ENCODE results near the gene KRT24.
"Not testable (repeated sequence)": the region's sequence is repeated elsewhere in the genome, so short reads cannot be mapped to it uniquely, and the experiment has no call there.

KRT24 gene

GRCh38 chr17:40703652-40704051 is at the start of gene KRT24:
Gene KRT24 (minus strand): TSS chr17:40703752. CDS start chr17:40703693, 59 bp downstream.
- no peak for ATAC-seq

- no peak for ATAC-seq
These were observed 47.5 kb upstream of the KRT24 start for GRCh38 chr17:40751065-40751464.

GRCh38 chr17:40750391-40750790 is 46.8 kb upstream of the KRT24 start:
- no peak for ATAC-seq

GRCh38 chr17:40748666-40749065 is 45.1 kb upstream of the KRT24 start:
- ATAC-seq, result not testable (repeated sequence)

GRCh38 chr17:40738553-40738952 is 35.0 kb upstream of the KRT24 start:
- no peak for ATAC-seq

GRCh38 chr17:40735016-40735415 is 31.5 kb upstream of the KRT24 start:
- ATAC-seq, result no peak

- ATAC-seq, result no peak
These were observed 30.5 kb upstream of the KRT24 start for GRCh38 chr17:40734018-40734417.

GRCh38 chr17:40730970-40731369 is 27.4 kb upstream of the KRT24 start:
- ATAC-seq, result no peak

- ATAC-seq, result no peak
These were observed 24.1 kb upstream of the KRT24 start for GRCh38 chr17:40727447-40728231.

GRCh38 chr17:40726919-40727318 is 23.4 kb upstream of the KRT24 start:
- no peak for ATAC-seq

- ATAC-seq, result no peak
These were observed 21.1 kb upstream of the KRT24 start for GRCh38 chr17:40724656-40725055.

GRCh38 chr17:40722241-40722640 is 18.7 kb upstream of the KRT24 start:
- no peak for ATAC-seq

- ATAC-seq, result no peak
These were observed 17.3 kb upstream of the KRT24 start for GRCh38 chr17:40720899-40721298.

- ATAC-seq, result no peak
These were observed 15.4 kb upstream of the KRT24 start for GRCh38 chr17:40718930-40719329.

- ATAC-seq, result no peak
These were observed 14.2 kb upstream of the KRT24 start for GRCh38 chr17:40717776-40718175.

GRCh38 chr17:40714473-40714872 is 10.9 kb upstream of the KRT24 start:
- ATAC-seq, result no peak

- ATAC-seq, result no peak
These were observed 4.2 kb upstream of the KRT24 start for GRCh38 chr17:40707745-40708144.

GRCh38 chr17:40705584-40705983 is 2.0 kb upstream of the KRT24 start:
- no peak for ATAC-seq

GRCh38 chr17:40702271-40702670 is 1.3 kb downstream of the KRT24 start:
- ATAC-seq, result no peak

- ATAC-seq, result no peak
These were observed 3.7 kb downstream of the KRT24 start for GRCh38 chr17:40699853-40700252.

GRCh38 chr17:40699371-40699770 is 4.2 kb downstream of the KRT24 start:
- ATAC-seq, result no peak

GRCh38 chr17:40697297-40697696 is 6.3 kb downstream of the KRT24 start:
- no peak for ATAC-seq

- no peak for ATAC-seq
These were observed 6.9 kb downstream of the KRT24 start for GRCh38 chr17:40696651-40697072.

- no peak for ATAC-seq
These were observed 7.6 kb downstream of the KRT24 start for GRCh38 chr17:40695874-40696472.

GRCh38 chr17:40694584-40694983 is 9.0 kb downstream of the KRT24 start:
- ATAC-seq, result no peak
